NCI-H2171 (cell line): ENCODE results near the gene UNC13D.

Experiments used
- DNase-seq: peaks from one replicate; lab custom pipeline; 2025; lab: John Stamatoyannopoulos, UW

The UNC13D gene

DNA sequence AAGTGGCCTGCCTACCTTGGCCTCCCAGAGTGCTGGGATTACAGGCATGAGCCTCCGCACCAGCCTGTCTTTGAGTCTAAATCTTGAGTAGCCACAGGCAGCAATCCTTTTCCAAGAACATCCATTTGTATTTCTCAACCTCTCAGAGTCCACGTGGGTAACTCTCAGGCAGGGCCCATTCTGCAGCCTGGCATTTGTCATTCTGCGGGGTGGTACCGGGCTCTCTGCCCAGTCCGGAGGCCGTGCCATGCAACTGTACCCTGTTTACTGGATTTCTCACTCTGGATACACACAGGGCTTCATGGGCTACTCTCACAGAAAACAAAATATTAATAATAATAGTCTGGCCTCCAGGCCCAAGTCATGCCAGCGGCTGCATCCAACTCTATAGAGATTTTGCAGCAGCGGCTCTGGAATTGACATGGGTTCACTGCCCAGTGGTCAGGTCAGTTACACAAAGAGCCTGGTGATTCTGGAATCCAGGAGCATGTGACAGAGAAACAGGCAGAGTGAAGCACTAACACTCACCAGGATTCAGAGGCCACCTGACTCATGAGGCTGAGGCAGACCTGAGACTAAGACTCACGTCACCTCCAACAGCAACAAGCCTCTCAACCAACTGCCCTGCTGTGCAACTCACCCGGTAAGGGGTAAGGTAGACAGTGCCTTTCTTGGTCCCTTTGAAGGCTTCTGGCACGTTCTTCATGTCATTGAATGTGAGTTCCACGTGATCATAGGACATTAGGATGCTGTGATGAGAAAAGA lies 6.9 kb upstream of the UNC13D start:
- no peak for DNase-seq

DNA sequence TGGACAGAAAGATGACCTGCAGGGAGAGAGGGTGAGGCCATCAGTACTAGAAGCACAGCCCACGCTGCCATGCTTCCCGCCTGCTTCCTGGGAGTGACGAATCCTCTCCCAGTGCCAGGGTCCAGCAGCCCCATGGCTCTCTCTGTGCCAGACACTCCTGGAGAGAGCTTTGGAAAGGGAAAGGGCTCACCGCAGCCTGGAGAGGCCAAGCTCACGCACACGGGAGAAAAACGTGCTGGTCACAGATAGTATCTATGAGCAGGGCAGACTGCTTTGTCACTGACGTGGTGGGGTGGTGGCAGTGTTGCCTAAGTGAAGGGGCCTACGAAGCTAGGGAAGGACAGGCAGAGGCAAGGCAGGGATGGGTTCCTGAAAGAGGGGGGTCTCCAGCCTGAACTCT lies 5.5 kb upstream of the UNC13D start:
- DNase-seq, result no peak

DNA sequence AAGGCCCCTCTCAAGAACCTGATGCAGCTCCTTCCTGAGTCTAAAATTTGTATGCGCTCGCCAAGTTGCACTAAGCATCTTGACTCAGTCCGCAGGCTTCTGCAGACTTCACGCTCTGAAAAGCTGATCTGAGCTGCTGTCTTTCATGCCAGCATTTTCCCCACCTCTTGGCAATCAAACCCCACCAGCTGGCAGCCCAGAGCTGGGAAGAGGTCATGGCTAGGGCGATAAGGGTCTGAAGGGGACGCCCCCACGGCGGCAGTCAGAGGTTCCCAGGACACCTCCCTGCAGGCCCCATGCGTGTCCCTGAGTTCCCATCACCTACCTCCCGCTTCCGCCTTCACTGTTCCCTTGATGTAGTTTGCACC lies 5.1 kb upstream of the UNC13D start:
- no peak for DNase-seq

DNA sequence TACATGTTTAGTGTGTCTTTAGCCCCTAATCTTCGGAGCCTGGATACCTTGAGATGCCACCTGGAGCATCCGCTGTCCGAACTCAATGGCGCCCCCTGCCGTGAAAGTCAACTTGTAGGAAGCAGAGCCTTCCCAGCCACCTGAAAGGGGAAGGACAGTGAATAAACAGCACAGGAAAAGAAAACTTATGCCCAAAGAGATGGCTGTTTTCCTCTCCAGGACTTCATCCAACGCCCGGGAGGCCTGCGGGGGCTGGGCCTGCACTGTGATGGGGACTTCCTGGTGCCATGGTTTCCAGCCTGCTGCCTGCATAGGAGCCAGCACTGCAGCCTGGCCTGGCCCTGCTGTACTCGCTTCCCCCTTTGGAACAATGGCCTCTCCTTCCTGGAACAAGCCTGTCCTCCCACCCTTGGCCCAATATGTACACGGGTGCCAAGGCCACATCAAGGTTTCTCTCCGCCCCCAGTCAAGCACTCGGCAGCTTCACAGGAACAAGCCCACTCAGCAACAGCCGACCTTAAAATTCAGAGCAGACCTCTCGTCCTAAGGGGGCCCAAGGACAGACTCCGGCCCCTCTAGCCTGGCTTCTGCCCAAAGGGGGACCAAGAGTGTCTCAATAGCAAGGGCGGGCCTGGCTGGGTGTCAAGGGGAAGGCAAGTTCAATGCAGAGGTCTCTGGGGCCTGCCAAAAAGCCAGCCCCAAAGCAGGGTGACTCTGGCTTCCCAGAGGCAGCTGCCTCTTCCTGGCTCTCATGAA lies 4.5 kb upstream of the UNC13D start:
- peak; percentile 13 for DNase-seq

DNA sequence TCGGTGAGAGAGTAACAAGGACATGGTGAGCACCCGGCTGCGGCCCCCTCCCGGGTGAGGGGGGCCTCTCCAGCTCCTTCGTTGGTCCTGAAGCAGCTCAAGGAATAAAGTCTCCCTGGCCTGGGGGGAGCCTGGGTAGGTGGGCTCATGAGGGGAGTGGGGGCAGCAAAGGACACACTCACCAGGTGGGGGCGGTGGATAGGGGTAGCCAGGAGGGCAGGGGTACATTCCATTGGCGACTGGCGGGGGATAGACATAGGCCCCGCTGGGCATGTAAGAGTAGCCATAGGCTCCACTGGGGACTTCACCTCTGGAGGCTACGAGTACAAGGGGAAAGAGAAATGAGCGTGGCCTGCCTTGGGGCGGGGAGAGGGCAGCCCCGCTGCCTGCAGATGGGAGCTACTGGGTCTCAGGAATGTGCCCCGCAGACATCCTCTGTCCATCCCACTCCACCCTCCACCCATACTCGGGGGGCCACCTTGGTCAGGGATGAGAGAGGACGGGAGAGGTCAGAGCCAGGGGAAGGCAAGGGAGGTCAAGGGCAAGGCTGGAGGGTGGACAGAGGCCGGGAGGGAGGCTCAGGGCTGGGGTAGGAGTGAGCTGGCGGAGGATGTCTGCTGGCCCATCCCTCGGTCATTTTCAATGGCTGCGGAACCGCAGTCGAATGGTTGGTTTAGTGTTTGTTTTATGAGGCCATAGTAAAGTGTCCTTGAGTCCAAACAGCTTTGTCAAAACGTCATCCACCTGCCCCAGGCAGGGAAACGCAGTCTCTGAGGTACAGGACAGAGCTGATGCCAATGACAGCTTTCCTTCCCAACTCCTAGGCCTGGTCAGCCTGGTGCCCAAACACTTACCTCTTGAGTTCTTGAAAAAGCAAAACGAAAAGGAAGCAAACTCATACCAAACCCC lies 3.7 kb upstream of the UNC13D start:
- DNase-seq, result no peak

DNA sequence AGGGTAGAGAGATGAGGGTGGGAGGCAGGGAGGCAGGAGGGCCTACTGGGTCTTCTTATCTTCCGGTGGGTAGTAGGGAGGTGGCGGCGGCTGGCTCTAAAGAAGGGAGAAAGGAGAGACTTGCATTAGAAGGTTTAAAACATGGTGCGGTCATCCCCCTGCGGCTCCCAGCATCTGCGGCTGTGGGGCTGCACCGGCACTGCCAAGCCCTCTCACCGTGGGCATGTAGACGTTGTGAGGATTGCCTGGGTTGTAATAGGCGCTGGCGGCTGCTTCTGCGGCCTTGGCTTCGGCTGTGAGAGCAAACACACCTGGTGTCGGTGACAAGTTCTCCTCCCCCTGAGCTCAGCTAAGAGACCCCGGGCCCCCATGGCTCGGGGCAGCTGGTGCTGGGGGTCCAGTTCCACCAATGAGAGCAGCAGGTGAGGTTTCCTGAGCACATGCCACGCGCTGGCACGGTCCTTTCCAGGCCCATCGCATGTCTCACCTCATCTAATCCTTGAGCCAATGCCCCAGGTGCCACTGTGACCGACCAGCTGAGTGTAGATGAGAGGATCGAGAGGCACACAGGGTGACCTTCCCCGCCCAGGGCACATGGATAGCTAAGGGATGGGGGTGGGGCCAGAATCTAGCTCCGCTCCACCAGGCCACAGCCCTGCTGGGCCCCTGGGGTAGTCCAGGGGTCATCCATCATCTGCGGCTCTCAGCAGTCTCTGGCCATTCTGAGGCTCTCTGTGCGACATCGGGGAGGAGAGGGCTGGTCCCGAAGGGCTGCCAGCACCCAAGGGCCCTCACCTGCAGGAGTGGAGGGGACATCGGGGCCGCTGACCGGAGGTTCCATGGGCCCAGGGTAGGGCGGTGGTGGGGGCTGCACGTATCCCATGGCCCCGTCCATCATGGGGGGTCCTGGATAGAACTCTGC lies 2.7 kb upstream of the UNC13D start:
- DNase-seq, result no peak

DNA sequence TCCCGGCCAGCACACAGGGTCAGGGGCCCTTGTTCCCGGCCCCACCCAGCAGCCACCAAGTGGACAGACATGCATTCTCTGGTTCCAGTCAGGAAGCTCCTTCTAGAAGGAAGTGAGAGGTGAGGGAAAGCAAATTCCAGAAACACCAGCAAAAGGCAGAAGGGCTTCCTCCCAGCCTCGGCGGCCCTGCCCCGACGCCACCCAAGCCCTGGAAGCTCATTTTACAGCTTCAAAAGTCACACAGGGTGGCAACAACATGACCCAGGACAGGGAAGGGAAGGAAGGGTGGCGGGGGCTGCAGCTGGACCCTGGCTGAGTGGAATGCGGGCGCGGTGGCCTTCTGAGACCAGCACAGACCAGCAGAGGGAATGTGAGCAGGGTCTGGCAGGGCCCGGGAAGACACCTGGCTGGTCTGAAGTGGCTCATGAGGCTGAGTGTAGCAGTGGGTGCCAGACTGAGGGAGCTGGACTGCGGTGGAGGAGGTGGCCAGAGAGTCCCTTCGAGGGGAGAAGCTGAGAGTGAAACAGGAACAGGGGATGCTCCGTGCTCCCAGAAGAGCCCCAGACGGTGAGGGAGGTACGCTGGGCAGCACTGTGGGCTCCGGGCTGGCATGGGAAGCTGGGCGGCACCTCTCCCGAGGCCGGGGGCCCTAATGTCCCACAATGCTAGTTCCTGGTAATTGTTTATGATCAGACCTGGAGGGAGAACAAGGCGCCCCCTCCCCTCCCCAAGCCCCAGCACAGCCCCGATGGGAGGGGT lies 1.9 kb upstream of the UNC13D start:
- DNase-seq, result no peak

DNA sequence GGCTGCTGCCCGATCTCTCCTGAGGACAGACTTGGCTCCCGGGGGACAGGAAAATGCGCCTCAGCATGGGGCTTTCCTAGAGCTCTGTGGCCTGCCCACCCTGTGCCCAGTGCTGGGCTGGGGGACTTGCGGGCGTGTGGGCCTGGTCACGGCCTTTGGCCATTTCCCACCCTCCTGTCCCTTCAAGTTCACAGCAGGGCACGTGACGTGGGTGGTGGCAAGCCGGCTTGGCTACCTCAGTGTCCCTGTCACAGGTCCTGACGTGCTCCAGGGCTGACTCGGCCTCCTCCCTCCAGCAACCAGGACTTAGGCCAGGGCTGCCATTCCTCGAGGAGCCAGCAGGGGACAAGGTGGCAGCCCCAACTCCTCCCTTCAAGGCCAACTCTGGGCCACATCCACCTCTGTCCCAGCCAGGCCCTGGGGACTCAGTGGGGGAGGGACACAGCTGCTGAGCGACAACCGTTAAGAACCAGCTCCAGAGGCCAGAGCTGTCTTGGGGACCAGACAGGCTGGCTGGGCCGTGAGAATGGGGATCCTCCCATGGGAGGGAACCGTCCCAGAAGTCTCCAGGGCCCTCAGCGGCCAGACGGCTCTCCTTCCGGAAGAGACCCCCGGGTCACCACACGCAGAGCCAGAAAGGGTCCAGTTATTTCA lies 981 bp upstream of the UNC13D start:
- peak; percentile 30 for DNase-seq

DNA sequence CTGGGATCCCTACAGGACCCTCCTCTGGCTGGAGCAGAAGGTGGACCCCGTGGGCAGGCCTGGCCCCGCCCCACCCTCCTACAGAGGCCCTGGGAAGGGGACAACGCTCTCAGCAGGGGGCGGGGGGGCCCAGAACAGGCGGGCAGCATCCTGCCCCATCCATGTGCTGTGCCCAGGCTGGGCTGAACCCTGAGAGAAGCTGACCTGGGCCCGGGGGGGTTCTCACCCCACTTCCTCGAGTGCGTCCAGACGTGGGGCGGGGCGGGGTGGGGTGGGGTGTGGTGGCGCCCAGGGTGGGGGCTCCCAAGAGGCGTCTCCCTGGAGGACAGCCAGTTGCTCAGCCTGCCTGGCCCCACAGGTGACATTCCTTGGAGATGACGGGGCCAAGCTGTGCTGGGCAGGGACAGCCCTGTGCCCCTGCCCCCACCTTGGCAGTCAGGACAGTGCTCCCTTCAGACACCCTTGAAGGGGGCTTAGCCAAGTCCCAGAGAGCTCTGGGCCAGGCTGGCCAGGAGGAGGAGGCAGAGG lies 390 bp upstream of the UNC13D start:
- DNase-seq, result no peak

DNA sequence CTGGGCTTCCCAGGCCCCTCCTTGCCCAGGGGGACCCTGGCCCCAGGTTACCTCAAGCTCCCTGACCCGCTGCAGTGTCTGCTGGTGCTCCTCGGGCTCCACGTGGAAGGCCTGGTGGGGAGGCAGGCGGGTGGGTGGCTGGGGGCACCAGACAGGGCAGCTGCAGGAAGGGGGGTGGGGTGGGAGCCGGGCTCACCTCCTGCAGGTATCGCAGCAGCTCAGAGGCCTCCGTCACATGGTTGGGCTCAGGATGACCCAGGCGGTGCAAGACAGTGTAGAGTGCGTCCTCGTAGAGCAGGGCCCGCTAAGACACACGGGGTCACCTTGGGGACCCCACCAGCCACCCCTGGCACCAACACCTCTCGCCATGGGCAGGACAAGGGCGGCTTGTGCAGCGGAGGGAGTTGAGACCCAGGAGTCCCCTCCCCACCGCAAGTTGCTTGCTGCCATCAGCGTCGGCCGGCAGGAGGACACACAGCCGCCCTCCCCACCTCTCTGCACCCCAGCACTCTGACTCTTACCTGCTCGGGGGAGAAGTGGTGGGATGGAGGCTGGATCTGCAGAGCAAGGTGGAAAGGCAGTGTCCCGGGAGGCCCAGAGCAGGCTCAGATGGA lies 1.1 kb downstream of the UNC13D start:
- no peak for DNase-seq

DNA sequence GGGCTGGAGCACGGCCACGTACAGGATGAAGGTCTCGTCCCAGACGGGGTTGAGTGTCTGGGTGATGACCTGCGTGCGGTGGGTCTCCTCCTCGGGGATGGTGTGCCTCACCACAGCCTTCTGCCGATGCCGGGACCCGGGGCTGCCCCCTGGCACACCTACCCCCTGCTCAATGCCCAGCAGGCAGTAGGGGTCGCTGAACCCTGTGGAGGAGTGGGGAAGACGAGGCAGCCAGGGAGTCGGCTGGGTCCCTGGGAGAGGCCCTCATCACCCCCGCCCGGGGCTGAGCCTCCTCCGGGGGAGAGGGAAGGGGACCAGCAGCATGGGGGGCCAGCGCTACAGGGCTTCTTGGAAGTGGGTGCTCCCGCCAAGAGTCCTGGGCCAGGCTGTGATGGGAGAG lies 1.8 kb downstream of the UNC13D start:
- DNase-seq, result no peak

DNA sequence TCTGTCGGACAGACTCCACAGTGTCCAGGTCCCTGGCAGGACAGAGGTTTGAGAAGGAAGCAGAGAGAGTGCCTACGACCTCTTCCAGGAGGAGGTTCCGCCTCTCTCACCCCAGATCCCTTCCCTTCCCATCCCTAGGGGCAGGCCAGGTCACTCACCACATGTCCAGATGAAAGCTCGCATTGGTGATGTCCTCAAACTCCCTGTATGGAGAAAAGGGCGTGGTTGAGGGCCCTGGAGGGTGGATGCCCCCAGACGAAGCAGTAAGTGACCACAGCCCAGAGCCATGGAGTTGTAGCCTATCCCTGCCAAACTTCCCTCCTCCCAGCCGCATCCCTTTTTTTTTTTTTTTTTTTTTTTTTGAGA lies 3.4 kb downstream of the UNC13D start:
- no peak for DNase-seq

DNA sequence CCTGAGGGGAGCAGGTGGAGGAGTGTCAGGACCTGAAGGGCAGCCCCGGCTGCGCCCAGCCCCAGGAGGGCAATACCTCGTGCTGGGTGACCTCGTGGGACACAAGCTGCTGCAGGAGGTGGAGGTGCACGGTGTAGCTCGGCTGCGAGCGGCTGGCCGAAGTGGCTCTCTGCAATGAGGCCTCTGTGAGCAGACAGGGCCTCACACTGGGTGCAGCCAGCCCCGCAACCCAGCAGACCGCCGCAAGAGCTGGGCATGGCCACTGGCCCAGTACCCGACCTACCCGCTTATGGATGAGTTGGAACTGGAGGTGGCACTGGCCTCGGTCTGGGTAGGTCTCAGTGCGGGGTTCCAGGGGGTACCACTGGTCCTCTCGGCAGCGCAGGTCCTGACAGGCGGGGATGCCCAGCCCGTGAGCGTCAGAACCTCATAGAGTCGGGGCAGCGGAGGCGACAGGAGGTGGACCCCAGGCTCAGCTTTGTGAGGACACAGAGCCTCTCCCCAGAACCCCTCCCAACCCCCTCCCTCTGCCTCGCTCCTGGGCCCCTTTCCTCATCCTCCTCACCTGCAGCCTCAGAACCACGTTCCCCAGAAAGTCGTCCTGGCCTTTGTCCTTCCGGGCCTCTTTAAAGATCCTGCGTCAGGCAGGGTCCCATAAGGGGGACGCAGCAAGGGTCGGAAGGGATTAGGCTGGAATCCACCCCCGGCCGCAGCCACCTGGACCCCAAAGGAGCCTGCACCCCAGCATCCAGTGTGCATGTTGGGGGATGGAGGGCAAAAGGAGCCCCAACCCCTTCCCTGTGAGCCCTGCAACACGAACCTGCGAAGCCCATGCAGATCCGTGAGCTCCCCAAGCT lies 4.0 kb downstream of the UNC13D start:
- no peak for DNase-seq

DNA sequence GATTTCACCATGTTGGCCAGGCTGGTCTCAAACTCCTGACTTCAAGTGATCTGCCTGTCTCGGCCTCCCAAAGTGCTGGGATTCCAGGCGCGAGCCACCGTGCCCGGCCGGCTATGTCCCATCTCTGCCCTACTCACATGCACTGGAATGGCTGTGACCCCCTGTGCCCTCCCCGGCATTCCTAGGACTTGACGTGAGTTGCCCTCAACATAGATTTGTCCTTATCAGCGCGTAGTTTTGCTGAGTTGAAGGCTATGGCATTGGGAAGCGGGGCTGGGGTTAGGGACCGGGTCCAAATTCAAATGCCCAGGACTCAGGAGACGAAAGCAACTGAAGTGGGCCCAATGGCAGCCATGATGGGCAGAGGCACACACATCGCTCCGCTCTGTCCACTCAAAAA lies 5.8 kb downstream of the UNC13D start:
- DNase-seq, result no peak

DNA sequence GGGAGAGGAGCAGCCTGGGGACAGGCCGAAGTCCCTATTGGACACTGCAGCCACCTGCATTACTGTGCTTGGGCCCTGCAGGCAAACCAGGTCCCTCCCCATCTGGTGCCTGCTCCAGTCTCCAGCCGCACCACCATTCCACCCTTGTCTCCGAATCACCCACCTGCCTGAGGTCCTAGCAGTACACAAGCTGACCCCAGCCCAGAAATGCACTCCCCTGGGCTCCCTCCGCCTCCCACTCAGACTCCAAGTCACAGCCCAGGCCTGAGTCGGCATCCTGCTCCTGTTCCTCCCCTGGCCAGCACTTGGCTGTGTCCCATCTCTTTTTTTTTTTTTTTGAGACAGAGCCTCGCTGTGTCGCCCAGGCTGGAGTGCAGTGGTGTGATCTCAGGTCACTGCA lies 6.3 kb downstream of the UNC13D start:
- no peak for DNase-seq

DNA sequence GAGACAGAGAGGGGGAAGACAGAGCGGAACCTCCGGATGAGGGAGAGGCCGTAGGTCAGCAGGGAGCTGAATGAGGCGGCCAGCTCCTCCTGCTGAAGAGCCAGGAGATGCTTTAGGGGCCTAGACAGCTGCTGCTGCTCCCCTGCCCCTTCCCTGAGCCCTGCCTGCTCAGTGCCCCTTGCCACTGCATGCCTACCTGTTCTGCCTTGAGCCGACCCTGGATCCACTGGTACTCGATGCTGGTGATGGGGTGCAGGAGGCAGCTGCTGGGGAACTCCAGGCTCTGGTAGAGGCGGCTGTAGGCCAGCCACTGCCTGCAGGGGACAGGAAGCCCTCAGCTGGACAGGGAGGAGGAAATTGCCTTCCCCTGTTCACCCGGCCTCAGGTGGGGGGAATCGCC lies 7.6 kb downstream of the UNC13D start:
- DNase-seq, result no peak

DNA sequence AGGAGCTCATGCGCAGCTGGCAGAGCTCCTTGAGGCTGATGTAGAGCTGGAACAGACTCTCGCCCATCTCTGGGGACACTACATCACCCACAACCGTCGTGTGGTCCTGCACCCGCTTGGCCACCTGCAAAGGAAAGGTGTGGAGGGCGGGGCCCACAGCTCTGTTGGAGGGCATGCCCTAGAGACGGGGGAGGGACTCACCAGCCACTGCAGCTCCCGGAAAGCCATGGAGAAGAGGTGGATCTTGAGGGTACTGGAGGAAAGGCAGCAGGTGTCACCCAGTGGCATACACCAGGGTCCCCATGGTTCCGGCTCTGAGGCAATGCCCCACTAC lies 8.6 kb downstream of the UNC13D start:
- DNase-seq, result no peak

DNA sequence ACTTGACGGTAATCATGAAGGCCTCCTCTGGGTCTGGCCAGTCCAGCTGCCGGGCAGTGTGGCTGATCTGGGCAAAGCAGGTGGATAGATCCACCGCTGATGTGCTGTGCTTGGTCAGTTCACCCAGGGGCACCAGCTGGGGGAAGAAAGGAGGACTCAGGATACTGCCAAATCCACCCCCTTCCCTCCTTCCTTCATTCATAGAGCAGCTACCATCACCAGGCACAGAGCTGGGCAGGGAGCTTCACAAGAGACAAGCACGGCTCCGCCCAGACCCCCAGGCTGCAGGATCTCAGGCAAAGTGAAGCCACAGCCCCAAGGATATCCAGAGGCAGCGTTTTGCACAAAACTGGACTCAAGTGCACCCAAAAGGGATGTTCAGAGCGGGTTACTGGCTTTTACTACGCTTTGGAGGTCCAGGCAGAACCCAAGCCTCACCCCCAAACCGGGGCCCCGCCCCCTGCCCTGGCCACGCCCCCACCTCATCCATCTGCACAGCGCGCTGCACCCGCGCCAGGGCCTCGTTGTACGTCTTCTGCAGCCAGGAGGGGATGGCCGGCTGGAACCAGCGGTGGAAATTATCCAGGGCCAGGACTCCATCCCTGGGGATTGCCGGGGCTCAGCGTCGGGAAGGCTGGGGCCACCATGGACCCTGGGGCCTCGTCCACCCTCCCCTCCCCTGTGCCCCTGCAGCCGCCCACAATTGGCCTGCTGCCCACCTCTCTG lies 9.1 kb downstream of the UNC13D start:
- DNase-seq, result no peak
